Measurements from ENCODE around the gene UAP1L1.

DNA sequence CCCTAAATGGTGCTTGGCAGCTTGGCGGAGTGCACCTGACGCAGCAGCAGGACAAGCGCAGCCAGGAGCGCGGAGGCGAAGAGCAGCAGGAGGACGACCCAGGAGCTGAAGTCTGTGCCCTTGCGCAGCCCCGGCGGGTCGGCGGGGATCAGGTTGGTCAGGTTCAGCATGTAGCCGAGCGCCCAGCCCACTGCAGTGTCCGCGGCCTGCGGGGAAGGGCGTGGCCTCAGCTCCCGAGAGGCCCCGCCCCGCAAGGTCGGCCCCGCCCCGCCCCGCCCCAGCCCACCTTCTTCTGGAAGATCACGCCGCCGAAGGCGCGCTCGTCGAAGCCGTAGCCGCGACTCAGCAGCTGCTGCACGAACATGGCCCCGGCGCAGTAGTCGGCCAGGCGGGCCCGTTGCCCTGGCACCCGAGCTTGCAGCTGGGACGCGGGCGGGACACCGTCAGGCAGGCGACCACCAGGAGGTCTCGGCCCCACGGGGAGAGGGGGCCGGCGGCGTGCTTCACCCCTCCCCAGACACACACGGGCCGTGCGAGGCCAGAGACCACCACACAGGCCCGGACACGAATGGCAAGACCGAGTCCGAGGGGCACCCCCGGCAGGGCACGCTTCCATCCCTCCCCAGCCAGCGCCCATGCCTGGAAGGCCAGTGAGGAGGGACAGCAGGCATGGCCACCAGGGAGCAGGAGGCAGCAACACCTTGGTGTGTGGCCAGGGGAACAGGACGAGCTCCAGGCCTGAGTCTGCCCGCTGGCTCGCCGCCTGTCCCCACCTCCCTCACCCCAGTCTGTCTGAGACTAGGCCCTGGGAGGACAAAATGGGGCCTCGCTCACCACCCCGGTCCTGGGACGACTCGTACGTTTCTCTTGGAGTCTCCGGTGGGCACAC lies 28.4 kb upstream of the UAP1L1 start:
- TF ChIP-seq, protein P1, sequence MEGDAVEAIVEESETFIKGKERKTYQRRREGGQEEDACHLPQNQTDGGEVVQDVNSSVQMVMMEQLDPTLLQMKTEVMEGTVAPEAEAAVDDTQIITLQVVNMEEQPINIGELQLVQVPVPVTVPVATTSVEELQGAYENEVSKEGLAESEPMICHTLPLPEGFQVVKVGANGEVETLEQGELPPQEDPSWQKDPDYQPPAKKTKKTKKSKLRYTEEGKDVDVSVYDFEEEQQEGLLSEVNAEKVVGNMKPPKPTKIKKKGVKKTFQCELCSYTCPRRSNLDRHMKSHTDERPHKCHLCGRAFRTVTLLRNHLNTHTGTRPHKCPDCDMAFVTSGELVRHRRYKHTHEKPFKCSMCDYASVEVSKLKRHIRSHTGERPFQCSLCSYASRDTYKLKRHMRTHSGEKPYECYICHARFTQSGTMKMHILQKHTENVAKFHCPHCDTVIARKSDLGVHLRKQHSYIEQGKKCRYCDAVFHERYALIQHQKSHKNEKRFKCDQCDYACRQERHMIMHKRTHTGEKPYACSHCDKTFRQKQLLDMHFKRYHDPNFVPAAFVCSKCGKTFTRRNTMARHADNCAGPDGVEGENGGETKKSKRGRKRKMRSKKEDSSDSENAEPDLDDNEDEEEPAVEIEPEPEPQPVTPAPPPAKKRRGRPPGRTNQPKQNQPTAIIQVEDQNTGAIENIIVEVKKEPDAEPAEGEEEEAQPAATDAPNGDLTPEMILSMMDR (IDR thresholded peaks at IDR 0.05): no peak
- no peak for TF ChIP-seq POLR2AphosphoS5 (IDR thresholded peaks at IDR 0.05)
- no peak for TF ChIP-seq POLR2A (IDR thresholded peaks at IDR 0.05)

All from suprapubic skin (tissue), 4 donors.